ENCODE measurements around the gene PCGF3.
"Not testable (repeated sequence)": the region's sequence is repeated elsewhere in the genome, so short reads cannot be mapped to it uniquely, and the experiment has no call there.

Gene PCGF3

GRCh38 chr4:742742-743311 is 37.2 kb downstream of the PCGF3 start:
- DNase-seq = no peak

GRCh38 chr4:743463-744211 is 38.0 kb downstream of the PCGF3 start:
- DNase-seq = no peak

GRCh38 chr4:744212-744841 is 38.7 kb downstream of the PCGF3 start:
- no peak for DNase-seq

GRCh38 chr4:747546-748170 is 42.0 kb downstream of the PCGF3 start:
- DNase-seq = no peak

GRCh38 chr4:748461-748860 is 42.8 kb downstream of the PCGF3 start:
- DNase-seq = no peak

- DNase-seq = no peak
These were observed 44.4 kb downstream of the PCGF3 start for GRCh38 chr4:749698-750666.

- no peak for DNase-seq
These were observed 46.0 kb downstream of the PCGF3 start for GRCh38 chr4:751676-752075.

GRCh38 chr4:752196-752861 is 46.7 kb downstream of the PCGF3 start:
- no peak for DNase-seq

- DNase-seq = not testable (repeated sequence)
These were observed 47.6 kb downstream of the PCGF3 start for GRCh38 chr4:753186-753585.

GRCh38 chr4:754221-755120 is 48.8 kb downstream of the PCGF3 start:
- no peak for DNase-seq

- DNase-seq = no peak
These were observed 51.5 kb downstream of the PCGF3 start for GRCh38 chr4:757111-757510.

- not testable (repeated sequence) for DNase-seq
These were observed 54.2 kb downstream of the PCGF3 start for GRCh38 chr4:759810-760209.

GRCh38 chr4:760616-761015 is 55.0 kb downstream of the PCGF3 start:
- DNase-seq = no peak

- no peak for DNase-seq
These were observed 55.5 kb downstream of the PCGF3 start for GRCh38 chr4:761086-761485.

- no peak for DNase-seq
These were observed 56.1 kb downstream of the PCGF3 start for GRCh38 chr4:761739-762138.

GRCh38 chr4:762211-763190 is 56.9 kb downstream of the PCGF3 start:
- no peak for DNase-seq

GRCh38 chr4:763191-763810 is 57.7 kb downstream of the PCGF3 start:
- DNase-seq = no peak

- DNase-seq = no peak
These were observed 58.3 kb downstream of the PCGF3 start for GRCh38 chr4:763922-764321.

All from NCI-H526 treated with DMSO at 0.1 percent for 48 hours (cell line).